Adrenal gland (tissue), 12 donors: ENCODE data around the gene FOXJ2. TPM values are rescaled to one million over a fixed set of nuclear protein-coding genes. Genes with fewer than 3 reads are reported as not detected.
"Not testable (repeated sequence)": the region's sequence is repeated elsewhere in the genome, so short reads cannot be mapped to it uniquely, and the experiment has no call there.

Source experiments
- DNase-seq, 7 donors: peaks; one replicate each; pipeline ENCODE4 v3.0.0-alpha.2; 2019 to 2020
- H3K27ac ChIP-seq, 5 donors: fragments of 200-600 bp; sonication (generic) in 4 of 5; 1 replicate in 3 of 5; 2 replicates in 2 of 5; pipeline versions ENCODE4 v1.5.1 to v1.8.0; 2016 to 2020; ENCODE audit warnings: mild to moderate bottlenecking in 1 of 5
- H3K27me3 ChIP-seq: fragments of 200-600 bp; 2 replicates; pipeline ENCODE4 v1.8.0; 2021
- H3K36me3 ChIP-seq, 2 donors: fragments of 200-600 bp; replicated peaks in 1 of 2; 1 replicate in 1 of 2; 2 replicates in 1 of 2; pipeline versions ENCODE4 v1.5.1 to v1.8.0; 2018 to 2022
- H3K4me1 ChIP-seq, 2 donors: fragments of 200-600 bp; replicated peaks in 1 of 2; 1 replicate in 1 of 2; 2 replicates in 1 of 2; pipeline versions ENCODE4 v1.5.1 to v1.8.0; 2018 to 2021
- H3K4me3 ChIP-seq, 4 donors: fragments of 200-600 bp; sonication (generic) in 3 of 4; one replicate each; pipeline ENCODE4 v1.5.1; 2016 to 2018
- H3K9me3 ChIP-seq, 3 donors: fragments of 200-600 bp; sonication (generic) in 1 of 3; replicated peaks in 1 of 3; 1 replicate in 2 of 3; 2 replicates in 1 of 3; pipeline versions ENCODE4 v1.5.1 to v1.8.0; 2016 to 2021
- POLR2A ChIP-seq, 2 donors: fragments of 450-650 bp; IDR thresholded peaks; one replicate each; pipeline ENCODE4 v1.6.1; 2017; ENCODE audit warnings: antibody characterized with exemption in 2 of 2, mild to moderate bottlenecking in 2 of 2, moderate library complexity in 1 of 2
- WGBS, 4 donors: extraction: QIAGEN DNeasy Blood & Tissue Kit in 2 of 4; methylation state at CpG; one replicate each; pipeline versions ENCODE4 v1.1.5 to v1.1.7; 2013 to 2017; 5-methylcytosine and 5-hydroxymethylcytosine counted together
- intact Hi-C, 2 donors: fragments of 100-400 bp; cut with DNase I; formaldehyde crosslinking; loops; one replicate each; pipeline versions ENCODE4 v1.14.1 to v1.15.0; 2022 to 2023
- polyA plus RNA-seq, 3 donors: library from polyadenylated mRNA; stranded (reverse); fragments of 200-250 nt in 2 of 3; fragments of 350-450 nt in 1 of 3; fragmentation: Illumina TruSeq in 1 of 3; extraction: RNeasy Lipid Tissue Mini Kit (QIAGEN cat#74804) in 1 of 3; gene quantifications; one replicate each; pipeline ENCODE4 v1.2.3, GENCODE V29; 2013 to 2014
- total RNA-seq, 9 donors: library from RNA; depleted of rRNA in 4 of 9; stranded (reverse); fragments of >200 nt in 4 of 9; fragments of 120-200 nt in 1 of 9; fragmentation: NEBNext Ultra II Directional in 1 of 9; extraction: Animal tissue kit (Norgen Biotek cat#: 25700) in 1 of 9; gene quantifications; one replicate each; pipeline versions ENCODE4 v1.1.0 to v1.2.4, GENCODE V29; 2013 to 2023
- TF ChIP-seq, protein P1 (sequence below), 6 experiments: fragments of 450-650 bp in 4 of 6; fragments of 200-600 bp in 2 of 6; sonication (generic) in 1 of 6; IDR thresholded peaks; 1 replicate in 5 of 6; 2 replicates in 1 of 6; pipeline versions ENCODE4 v1.5.1 to v1.8.0; 2016 to 2021; ENCODE audit warnings: antibody characterized with exemption in 6 of 6, mild to moderate bottlenecking in 2 of 6, moderate library complexity in 1 of 6
- donor health status: healthy with polysubstance abuse.
- donor health status: Bipolar disorder and iron deficiency.
- donor health status: DM: yes; HTN: yes; CAD: no.
- donor health status: DM: no; HTN: no; CAD: no.
- donor health status: DM: no; HTN: no; CAD: no.
- donor health status: DM: yes; HTN: yes; CAD: no.

The FOXJ2 gene
- total and polyA plus RNA-seq, 12 donors = 7.1 to 20.8 (median 12.8) TPM

DNA sequence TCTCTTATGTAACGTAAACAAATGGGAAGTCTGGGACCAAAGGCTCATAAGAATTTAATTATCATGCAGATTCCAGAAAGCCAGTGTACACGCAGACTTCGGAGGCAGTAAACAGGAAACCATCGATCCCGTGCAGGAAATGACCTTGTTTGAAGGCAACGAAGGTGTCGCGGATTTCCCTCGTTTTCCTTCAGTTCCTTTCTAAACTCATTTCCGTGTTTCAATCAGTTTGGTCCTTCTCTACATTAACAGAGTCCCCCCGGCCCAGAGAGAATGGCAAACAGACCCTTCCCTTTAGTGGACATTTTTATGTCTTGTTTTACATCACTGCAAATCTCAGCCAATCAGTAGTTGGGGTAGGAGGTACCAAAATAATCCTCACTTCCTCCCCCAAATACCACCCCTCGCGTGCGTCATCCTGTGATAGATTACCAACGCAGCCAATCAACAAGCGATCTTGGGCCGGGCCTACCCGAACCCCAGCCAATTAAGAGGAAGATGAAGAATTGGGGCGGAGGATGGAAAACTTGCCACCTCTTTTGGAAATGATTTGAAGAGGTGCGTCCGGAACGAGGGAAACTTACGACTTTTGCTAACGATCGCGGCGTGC lies 6.1 kb upstream of the FOXJ2 start:
- DNase-seq = peak; percentile 98 to 100 (median 99)
- no peaks in the 10 kb centered on the region for H3K9me3 ChIP-seq
- H3K27me3 ChIP-seq = no peaks in the 10 kb centered on the region
- H3K27ac ChIP-seq = peak overlapping the region; percentile 99 to 100 (median 100)
- TF ChIP-seq, protein P1, sequence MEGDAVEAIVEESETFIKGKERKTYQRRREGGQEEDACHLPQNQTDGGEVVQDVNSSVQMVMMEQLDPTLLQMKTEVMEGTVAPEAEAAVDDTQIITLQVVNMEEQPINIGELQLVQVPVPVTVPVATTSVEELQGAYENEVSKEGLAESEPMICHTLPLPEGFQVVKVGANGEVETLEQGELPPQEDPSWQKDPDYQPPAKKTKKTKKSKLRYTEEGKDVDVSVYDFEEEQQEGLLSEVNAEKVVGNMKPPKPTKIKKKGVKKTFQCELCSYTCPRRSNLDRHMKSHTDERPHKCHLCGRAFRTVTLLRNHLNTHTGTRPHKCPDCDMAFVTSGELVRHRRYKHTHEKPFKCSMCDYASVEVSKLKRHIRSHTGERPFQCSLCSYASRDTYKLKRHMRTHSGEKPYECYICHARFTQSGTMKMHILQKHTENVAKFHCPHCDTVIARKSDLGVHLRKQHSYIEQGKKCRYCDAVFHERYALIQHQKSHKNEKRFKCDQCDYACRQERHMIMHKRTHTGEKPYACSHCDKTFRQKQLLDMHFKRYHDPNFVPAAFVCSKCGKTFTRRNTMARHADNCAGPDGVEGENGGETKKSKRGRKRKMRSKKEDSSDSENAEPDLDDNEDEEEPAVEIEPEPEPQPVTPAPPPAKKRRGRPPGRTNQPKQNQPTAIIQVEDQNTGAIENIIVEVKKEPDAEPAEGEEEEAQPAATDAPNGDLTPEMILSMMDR (IDR thresholded peaks at IDR 0.05) = peak in 1 of 6 experiments; percentile 7
- peak in 1 of 2 donors; percentile 38 for TF ChIP-seq POLR2A (IDR thresholded peaks at IDR 0.05)
- intact Hi-C loops = no loop called here
- WGBS, 4 donors = 0 to 1% (median 1%) methylated on average over 27 of the region's 27 CpGs
- H3K4me3 ChIP-seq = peak overlapping the region in 3 of 4 donors; percentile 74 to 82 (median 80)
- H3K36me3 ChIP-seq = no peaks in the 10 kb centered on the region
- no peaks in the 10 kb centered on the region for H3K4me1 ChIP-seq

DNA sequence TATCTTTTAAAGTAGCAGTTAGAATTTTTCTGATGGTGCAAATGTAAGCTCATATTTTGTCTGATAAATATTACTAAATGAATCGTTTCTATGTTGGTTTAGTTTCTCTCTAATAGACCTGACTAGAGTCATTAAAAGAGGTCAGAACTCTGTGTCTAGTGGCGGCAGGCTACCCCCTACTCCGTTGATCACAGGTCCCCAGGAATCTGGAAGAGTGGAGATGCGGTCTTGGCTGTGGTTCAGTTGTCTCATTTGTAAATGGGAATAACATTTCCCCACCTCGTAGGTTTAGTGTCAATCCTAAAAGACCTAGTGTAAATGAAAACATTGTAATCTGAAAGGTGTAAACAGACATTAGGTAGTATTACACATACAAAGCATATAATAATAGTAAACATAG lies 4.7 kb upstream of the FOXJ2 start:
- no peaks in the 10 kb centered on the region for H3K36me3 ChIP-seq
- no peaks in the 10 kb centered on the region for H3K27me3 ChIP-seq
- intact Hi-C loops = no loop called here
- H3K4me3 ChIP-seq = no peak overlapping the region
- TF ChIP-seq POLR2A (IDR thresholded peaks at IDR 0.05) = no peak
- TF ChIP-seq, protein P1 (IDR thresholded peaks at IDR 0.05) = no peak
- peak in 1 of 7 donors; percentile 50 for DNase-seq
- 73 to 80% (median 76%) methylated on average over 5 of the region's 5 CpGs for WGBS, 4 donors
- H3K4me1 ChIP-seq = peaks cover 0 to 7% of the 10 kb centered on the region in 2 donors
- H3K27ac ChIP-seq = no peak overlapping the region
- H3K9me3 ChIP-seq = no peaks in the 10 kb centered on the region

DNA sequence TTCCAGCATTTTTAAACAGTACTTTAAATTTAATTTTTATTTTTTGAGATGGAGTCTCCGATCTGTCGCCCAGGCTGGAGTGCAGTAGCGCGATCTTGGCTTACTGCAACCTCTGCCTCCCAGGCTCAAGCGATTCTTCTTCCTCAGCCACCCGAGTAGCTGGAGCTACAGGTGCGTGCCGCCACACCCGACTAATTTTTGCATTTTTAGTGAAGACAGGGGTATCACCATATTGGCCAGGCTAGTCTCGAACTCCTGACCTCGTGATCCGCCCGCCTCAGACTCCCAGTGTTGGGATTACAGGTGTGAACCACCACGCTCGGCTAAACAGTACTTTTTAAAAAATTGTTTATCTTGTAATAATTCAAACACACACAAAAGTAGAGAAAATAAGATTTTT lies 4.2 kb upstream of the FOXJ2 start:
- Histone ChIP-seq H3K4me1 (peaks cover 0 to 7% of the 10 kb centered on the region in 2 donors), H3K27ac (no peak overlapping the region), H3K27me3 (no peaks in the 10 kb centered on the region), H3K9me3 (no peaks in the 10 kb centered on the region), H3K4me3 (no peak overlapping the region), H3K36me3 (no peaks in the 10 kb centered on the region)
- DNase-seq = peak in 1 of 7 donors; percentile 57
- WGBS, 4 donors = 94 to 97% (median 96%) methylated on average over 15 of the region's 15 CpGs
- intact Hi-C loops = no loop called here
- TF ChIP-seq POLR2A (IDR thresholded peaks at IDR 0.05) = no peak
- TF ChIP-seq, protein P1 (IDR thresholded peaks at IDR 0.05) = no peak

DNA sequence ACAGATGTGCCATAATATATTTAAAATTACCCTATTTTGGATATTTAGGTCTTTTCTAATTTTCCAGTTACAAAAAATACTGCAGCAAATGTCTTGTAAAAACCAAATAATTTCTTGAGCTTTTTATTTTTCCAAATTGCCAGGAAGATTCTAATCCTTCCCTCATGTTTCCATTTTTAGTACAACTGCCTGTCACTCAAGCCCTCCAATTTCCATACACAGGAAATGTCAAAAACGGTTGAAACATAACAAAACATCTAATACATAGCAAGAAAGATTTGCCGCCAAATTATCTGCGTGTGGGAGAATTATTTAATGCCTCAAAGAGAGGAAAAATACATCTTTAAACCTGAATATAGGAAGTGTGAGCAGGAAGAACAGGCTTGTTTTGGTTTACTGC lies 2.3 kb upstream of the FOXJ2 start:
- Histone ChIP-seq H3K4me1 (peaks cover 15 to 25% of the 10 kb centered on the region in 2 donors), H3K27ac (no peak overlapping the region), H3K27me3 (no peaks in the 10 kb centered on the region), H3K4me3 (no peak overlapping the region), H3K9me3 (no peaks in the 10 kb centered on the region), H3K36me3 (no peaks in the 10 kb centered on the region)
- 75 to 82% (median 78%) methylated on average over 3 of the region's 3 CpGs for WGBS, 4 donors
- intact Hi-C loops = no loop called here
- TF ChIP-seq, protein P1 (IDR thresholded peaks at IDR 0.05) = no peak
- TF ChIP-seq POLR2A (IDR thresholded peaks at IDR 0.05) = no peak
- DNase-seq = no peak

DNA sequence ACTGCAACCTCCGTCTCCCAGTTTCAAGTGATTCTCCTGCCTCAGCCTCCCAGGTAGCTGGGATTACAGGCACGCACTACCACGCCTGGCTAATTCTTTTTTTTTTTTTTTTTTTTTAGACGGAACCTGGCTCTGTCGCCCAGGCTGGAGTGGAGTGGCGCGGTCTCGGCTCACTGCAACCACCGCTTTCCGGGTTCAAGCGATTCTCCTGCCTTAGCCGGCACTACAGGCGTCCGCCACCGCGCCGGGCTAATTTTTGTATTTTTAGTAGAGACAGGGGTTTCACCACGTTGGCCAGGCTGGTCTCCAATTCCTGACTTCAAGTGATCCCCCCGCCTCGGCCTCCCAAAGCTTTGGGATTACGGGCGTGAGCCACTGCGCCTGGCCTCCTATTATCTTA lies 1.5 kb upstream of the FOXJ2 start:
- H3K27ac ChIP-seq, H3K27me3 ChIP-seq, H3K36me3 ChIP-seq, intact Hi-C loops, H3K4me3 ChIP-seq, H3K9me3 ChIP-seq: not testable (repeated sequence)
- DNase-seq = peak in 1 of 7 donors; percentile 51
- peaks cover 16 to 34% of the 10 kb centered on the region in 2 donors for H3K4me1 ChIP-seq
- 95 to 98% (median 96%) methylated on average over 23 of the region's 23 CpGs for WGBS, 4 donors
